ENCODE measurements around the gene CISD3. TPM values are rescaled to one million over a fixed set of nuclear protein-coding genes. Genes with fewer than 3 reads are reported as not detected.
A peak's percentile ranks its signal among the peaks of the same experiment; 100 is the strongest.

CISD3 gene
- total RNA-seq, 1 donor from 2014 or later = 27.6 TPM

DNA sequence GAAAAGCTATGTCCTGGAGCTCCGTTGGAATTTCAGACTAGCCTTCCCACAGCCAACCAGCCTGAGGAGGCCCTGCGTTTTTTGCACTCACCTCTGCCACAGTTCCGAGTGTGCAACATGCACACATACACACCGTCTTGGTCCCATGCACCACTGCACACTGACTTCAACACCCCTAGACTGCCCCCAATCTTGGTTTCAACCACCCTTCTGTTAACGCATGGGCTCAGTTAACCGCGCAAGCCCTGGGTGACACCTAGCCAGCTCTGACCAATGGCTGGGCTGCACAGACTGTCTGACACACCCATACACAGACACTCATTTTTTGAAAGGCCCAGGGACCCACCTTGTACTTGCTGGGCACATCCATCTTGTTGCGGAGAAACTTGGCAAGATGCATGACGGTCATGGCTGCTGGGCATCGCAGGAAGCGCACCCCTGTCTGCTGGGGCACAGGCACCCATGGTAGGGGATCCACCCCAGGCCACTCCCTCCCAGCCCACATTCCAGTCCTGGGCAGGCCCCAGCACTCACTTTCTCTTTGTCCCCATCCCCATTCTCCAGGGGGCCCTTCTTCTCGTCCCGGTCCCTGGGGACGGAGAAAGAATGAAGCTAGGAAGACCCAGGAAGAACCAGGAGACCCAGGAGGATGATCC, 8.0 kb downstream of the CISD3 start:
- peaks cover 21 to 54% of the 10 kb centered on the region in 2 donors for H3K36me3 ChIP-seq
- H3K27me3 ChIP-seq = no peaks in the 10 kb centered on the region
- no peak overlapping the region for H3K27ac ChIP-seq
- TF ChIP-seq, protein P1, sequence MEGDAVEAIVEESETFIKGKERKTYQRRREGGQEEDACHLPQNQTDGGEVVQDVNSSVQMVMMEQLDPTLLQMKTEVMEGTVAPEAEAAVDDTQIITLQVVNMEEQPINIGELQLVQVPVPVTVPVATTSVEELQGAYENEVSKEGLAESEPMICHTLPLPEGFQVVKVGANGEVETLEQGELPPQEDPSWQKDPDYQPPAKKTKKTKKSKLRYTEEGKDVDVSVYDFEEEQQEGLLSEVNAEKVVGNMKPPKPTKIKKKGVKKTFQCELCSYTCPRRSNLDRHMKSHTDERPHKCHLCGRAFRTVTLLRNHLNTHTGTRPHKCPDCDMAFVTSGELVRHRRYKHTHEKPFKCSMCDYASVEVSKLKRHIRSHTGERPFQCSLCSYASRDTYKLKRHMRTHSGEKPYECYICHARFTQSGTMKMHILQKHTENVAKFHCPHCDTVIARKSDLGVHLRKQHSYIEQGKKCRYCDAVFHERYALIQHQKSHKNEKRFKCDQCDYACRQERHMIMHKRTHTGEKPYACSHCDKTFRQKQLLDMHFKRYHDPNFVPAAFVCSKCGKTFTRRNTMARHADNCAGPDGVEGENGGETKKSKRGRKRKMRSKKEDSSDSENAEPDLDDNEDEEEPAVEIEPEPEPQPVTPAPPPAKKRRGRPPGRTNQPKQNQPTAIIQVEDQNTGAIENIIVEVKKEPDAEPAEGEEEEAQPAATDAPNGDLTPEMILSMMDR (IDR thresholded peaks at IDR 0.05) = no peak
- no peak for DNase-seq (ENCODE audit: low spot score in 2 of 2)
- intact Hi-C loops (cut with DNase I) = no loop called here
- H3K4me3 ChIP-seq = no peak overlapping the region
- H3K9me3 ChIP-seq = no peaks in the 10 kb centered on the region
- peaks cover 0 to 18% of the 10 kb centered on the region in 2 donors for H3K4me1 ChIP-seq

DNA sequence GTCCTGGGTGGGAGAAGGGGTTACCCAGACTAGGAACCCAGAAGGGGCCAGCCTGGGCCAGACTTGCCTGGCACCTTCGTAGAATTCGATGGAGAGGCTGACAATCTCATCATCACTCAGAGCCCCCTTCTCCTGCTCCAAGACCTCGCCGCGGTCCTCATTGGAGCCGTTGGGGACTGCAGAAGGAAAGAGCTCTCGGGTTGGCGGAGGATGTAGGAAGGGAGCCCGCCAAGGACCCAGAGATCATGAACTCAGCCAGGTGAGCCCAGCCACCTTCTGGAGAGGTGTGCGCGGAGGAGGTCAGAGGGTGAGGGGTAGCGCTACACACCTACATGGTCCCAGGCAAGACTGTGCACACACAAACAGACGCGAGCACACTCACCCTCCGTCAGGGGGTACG, 8.5 kb downstream of the CISD3 start:
- Histone ChIP-seq H3K27me3 (no peaks in the 10 kb centered on the region), H3K4me3 (no peak overlapping the region), H3K36me3 (peaks cover 21 to 49% of the 10 kb centered on the region in 2 donors), H3K4me1 (peaks cover 0 to 22% of the 10 kb centered on the region in 2 donors), H3K9me3 (no peaks in the 10 kb centered on the region), H3K27ac (no peak overlapping the region)
- intact Hi-C loops (cut with DNase I) = no loop called here
- no peak for DNase-seq (ENCODE audit: low spot score in 2 of 2)
- TF ChIP-seq, protein P1 (IDR thresholded peaks at IDR 0.05) = no peak

DNA sequence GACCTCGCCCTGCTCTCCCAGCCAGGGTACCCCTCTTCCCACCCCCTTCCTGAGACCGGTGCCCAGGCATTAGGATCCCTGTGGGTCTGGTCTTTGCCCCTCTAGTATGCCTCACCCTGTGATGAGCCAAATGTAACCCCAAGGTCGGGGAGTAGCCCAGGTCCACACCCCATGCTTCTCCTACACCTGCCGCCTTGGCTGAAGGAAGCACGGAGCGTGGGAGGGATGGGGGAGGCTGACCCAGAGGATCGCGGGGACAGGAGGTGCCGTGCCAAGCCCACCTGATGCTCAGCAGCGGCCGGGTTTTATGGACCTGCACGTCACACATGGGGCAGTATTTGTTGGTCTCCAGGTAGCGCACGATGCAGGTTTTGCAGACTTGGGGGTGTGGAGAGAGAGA, 9.2 kb downstream of the CISD3 start:
- no peak for DNase-seq (ENCODE audit: low spot score in 2 of 2)
- Histone ChIP-seq H3K4me3 (no peak overlapping the region), H3K27me3 (no peaks in the 10 kb centered on the region), H3K9me3 (no peaks in the 10 kb centered on the region), H3K27ac (no peak overlapping the region), H3K4me1 (peaks cover 0 to 22% of the 10 kb centered on the region in 2 donors), H3K36me3 (peaks cover 21 to 43% of the 10 kb centered on the region in 2 donors)
- intact Hi-C loops (cut with DNase I) = no loop called here
- TF ChIP-seq, protein P1 (IDR thresholded peaks at IDR 0.05) = no peak

DNA sequence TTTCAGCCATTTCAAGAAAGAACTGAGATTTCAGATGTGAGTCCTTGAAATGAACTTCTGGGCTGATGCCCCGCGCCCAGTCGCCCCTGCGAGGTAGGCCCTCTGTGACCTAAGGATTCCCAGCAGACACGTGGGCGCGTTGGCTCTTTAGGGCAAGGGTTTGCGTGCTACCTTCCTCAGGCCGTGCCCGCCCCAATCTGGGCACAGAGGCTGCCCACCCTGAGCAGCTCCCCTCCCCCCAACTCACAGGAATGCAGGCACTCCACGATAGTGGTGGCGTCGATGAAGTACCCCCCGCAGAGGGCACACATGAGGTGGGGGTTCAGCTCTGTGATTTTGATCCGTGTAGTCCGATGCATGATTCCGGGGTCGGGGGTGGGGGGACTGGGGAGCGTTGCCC, 9.9 kb downstream of the CISD3 start:
- H3K27me3 ChIP-seq = no peaks in the 10 kb centered on the region
- TF ChIP-seq, protein P1 (IDR thresholded peaks at IDR 0.05) = no peak
- no peak overlapping the region for H3K4me3 ChIP-seq
- no peaks in the 10 kb centered on the region for H3K9me3 ChIP-seq
- H3K36me3 ChIP-seq = peaks cover 21 to 43% of the 10 kb centered on the region in 2 donors
- intact Hi-C loops (cut with DNase I) = no loop called here
- DNase-seq (ENCODE audit: low spot score in 2 of 2) = no peak
- H3K27ac ChIP-seq = no peak overlapping the region
- peaks cover 0 to 22% of the 10 kb centered on the region in 2 donors for H3K4me1 ChIP-seq

DNA sequence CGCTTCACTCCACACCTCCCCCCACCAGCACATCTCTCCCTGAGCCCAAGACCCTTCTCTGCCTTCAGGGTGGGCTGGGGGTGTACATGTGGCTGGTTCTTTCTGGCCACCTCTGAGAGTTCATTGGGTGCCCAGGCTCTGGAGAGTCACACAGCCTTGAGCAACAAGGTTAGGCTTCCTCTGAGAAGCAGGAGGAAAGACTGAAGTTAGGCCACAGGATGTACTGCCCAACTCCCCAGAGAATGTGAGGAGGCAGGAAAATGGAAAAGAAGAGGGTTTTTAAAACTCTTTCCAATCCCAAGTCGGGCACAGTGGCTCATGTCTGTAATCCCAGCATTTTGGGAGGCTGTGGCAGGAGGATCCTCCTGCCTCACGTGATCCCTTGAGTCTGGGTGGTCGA, 10.7 kb downstream of the CISD3 start:
- Histone ChIP-seq H3K4me3 (no peak overlapping the region), H3K27ac (peak overlapping the region in 1 of 2 donors; percentile 67), H3K27me3 (no peaks in the 10 kb centered on the region), H3K9me3 (no peaks in the 10 kb centered on the region), H3K36me3 (peaks cover 21 to 39% of the 10 kb centered on the region in 2 donors), H3K4me1 (peaks cover 0 to 20% of the 10 kb centered on the region in 2 donors)
- no peak for DNase-seq (ENCODE audit: low spot score in 2 of 2)
- intact Hi-C loops (cut with DNase I) = no loop called here
- TF ChIP-seq, protein P1 (IDR thresholded peaks at IDR 0.05) = no peak
